NCI-H524 (cell line): ENCODE results near the gene TIMP3.

Source experiments
- DNase-seq, 2 experiments: peaks; one replicate each; lab custom pipeline; 2025; lab: John Stamatoyannopoulos, UW

Gene TIMP3

GRCh38 chr22:32809786-32810554 lies 8.5 kb downstream of the TIMP3 start:
- DNase-seq, result peak; percentile 78 to 91

GRCh38 chr22:32810555-32811133 lies 9.1 kb downstream of the TIMP3 start:
- peak in 1 of 2 experiments; percentile 88 for DNase-seq

GRCh38 chr22:32811788-32812545 lies 10.5 kb downstream of the TIMP3 start:
- no peak for DNase-seq

- no peak for DNase-seq
Measured at GRCh38 chr22:32814285-32814860, 12.9 kb downstream of the TIMP3 start.

GRCh38 chr22:32815059-32815458 lies 13.6 kb downstream of the TIMP3 start:
- no peak for DNase-seq

GRCh38 chr22:32815943-32816342 lies 14.4 kb downstream of the TIMP3 start:
- DNase-seq, result no peak

GRCh38 chr22:32817137-32817730 lies 15.7 kb downstream of the TIMP3 start:
- DNase-seq, result no peak

GRCh38 chr22:32818446-32819115 lies 17.1 kb downstream of the TIMP3 start:
- DNase-seq, result no peak

GRCh38 chr22:32819120-32819519 lies 17.6 kb downstream of the TIMP3 start:
- DNase-seq, result no peak

- DNase-seq, result no peak
Measured at GRCh38 chr22:32820131-32821119, 18.9 kb downstream of the TIMP3 start.

- DNase-seq, result no peak
Measured at GRCh38 chr22:32822179-32822877, 20.8 kb downstream of the TIMP3 start.

GRCh38 chr22:32823024-32823730 lies 21.7 kb downstream of the TIMP3 start:
- peak; percentile 31 to 50 for DNase-seq

GRCh38 chr22:32824531-32825312 lies 23.2 kb downstream of the TIMP3 start:
- DNase-seq, result no peak

GRCh38 chr22:32826537-32826936 lies 25.0 kb downstream of the TIMP3 start:
- no peak for DNase-seq

- no peak for DNase-seq
Measured at GRCh38 chr22:32827049-32827602, 25.6 kb downstream of the TIMP3 start.

GRCh38 chr22:32828150-32828549 lies 26.6 kb downstream of the TIMP3 start:
- DNase-seq, result peak in 1 of 2 experiments; percentile 6

- DNase-seq, result no peak
Measured at GRCh38 chr22:32828561-32828960, 27.1 kb downstream of the TIMP3 start.

- DNase-seq, result no peak
Measured at GRCh38 chr22:32829451-32829851, 27.9 kb downstream of the TIMP3 start.
